ENCODE data around the gene AP2A1. TPM values are rescaled to one million over a fixed set of nuclear protein-coding genes. Genes with fewer than 3 reads are reported as not detected.
"Not testable (repeated sequence)": the region's sequence is repeated elsewhere in the genome, so short reads cannot be mapped to it uniquely, and the experiment has no call there.

Gene AP2A1
- polyA plus RNA-seq, 1 donor = 52.9 TPM

GRCh38 chr19:49811328-49811727 lies 44.5 kb downstream of the AP2A1 start:
- DNase-seq = no peak

- DNase-seq = no peak
Observed at GRCh38 chr19:49812452-49812996, 45.7 kb downstream of the AP2A1 start.

- DNase-seq = peak; percentile 99
Observed at GRCh38 chr19:49812997-49813861, 46.4 kb downstream of the AP2A1 start, which contains the start of gene FUZ. TSS of gene FUZ (minus strand) at chr19:49813292. CDS start at chr19:49813106, 186 bp downstream.

GRCh38 chr19:49814010-49814409 lies 47.2 kb downstream of the AP2A1 start:
- DNase-seq = no peak

GRCh38 chr19:49816590-49816989 lies 49.8 kb downstream of the AP2A1 start:
- DNase-seq = no peak

- DNase-seq = peak; percentile 90
Observed at GRCh38 chr19:49817964-49818648, 51.3 kb downstream of the AP2A1 start, which contains the start of gene MED25. TSS of gene MED25 (plus strand) at chr19:49818289. CDS start at chr19:49818342, 53 bp downstream.

- no peak for DNase-seq
Observed at GRCh38 chr19:49818649-49819370, 52.0 kb downstream of the AP2A1 start.

GRCh38 chr19:49819452-49820115 lies 52.8 kb downstream of the AP2A1 start:
- not testable (repeated sequence) for DNase-seq

- no peak for DNase-seq
Observed at GRCh38 chr19:49820125-49820524, 53.3 kb downstream of the AP2A1 start.

- no peak for DNase-seq
Observed at GRCh38 chr19:49823472-49823871, 56.7 kb downstream of the AP2A1 start.

GRCh38 chr19:49824662-49825061 lies 57.9 kb downstream of the AP2A1 start:
- DNase-seq = no peak

- no peak for DNase-seq
Observed at GRCh38 chr19:49827034-49827433, 60.2 kb downstream of the AP2A1 start.

- no peak for DNase-seq
Observed at GRCh38 chr19:49829200-49829599, 62.4 kb downstream of the AP2A1 start.

- DNase-seq = no peak
Observed at GRCh38 chr19:49829721-49830120, 62.9 kb downstream of the AP2A1 start.

GRCh38 chr19:49830766-49831165 lies 64.0 kb downstream of the AP2A1 start:
- no peak for DNase-seq

- no peak for DNase-seq
Observed at GRCh38 chr19:49831592-49831991, 64.8 kb downstream of the AP2A1 start.

GRCh38 chr19:49832556-49832955 lies 65.8 kb downstream of the AP2A1 start:
- DNase-seq = no peak

GRCh38 chr19:49833599-49833998 lies 66.8 kb downstream of the AP2A1 start:
- DNase-seq = no peak

GRCh38 chr19:49835562-49835961 lies 68.8 kb downstream of the AP2A1 start:
- DNase-seq = no peak

- no peak for DNase-seq
Observed at GRCh38 chr19:49836176-49837008, 69.6 kb downstream of the AP2A1 start.

- DNase-seq = no peak
Observed at GRCh38 chr19:49837009-49837310, 70.2 kb downstream of the AP2A1 start.

Data from left kidney (tissue), 2 donors.